GM23338 (cell line): Measurements from ENCODE around the gene OSBPL7. TPM values are rescaled to one million over a fixed set of nuclear protein-coding genes. Genes with fewer than 3 reads are reported as not detected.

ENCODE experiments used
- ATAC-seq: fragments of 200-7000 bp; cut with Tn5 transposase; 3 replicates; pipeline ENCODE4 v1.9.1; 2020
- DNase-seq: peaks from one replicate; pipeline ENCODE4 v3.0.0-alpha.2; 2015; ENCODE audit warnings: low spot score
- H2AFZ ChIP-seq: fragments of 200-600 bp; sonication (generic); 2 replicates; pipeline ENCODE4 v1.8.0; 2016; ENCODE audit warnings: antibody characterized with exemption, mild to moderate bottlenecking, moderate library complexity
- H3F3A ChIP-seq: fragments of 200-600 bp; sonication (generic); replicated peaks from 2 replicates; pipeline ENCODE4 v1.8.0; 2017; ENCODE audit warnings: antibody characterized with exemption, mixed run types, low read depth
- H3K27ac ChIP-seq: fragments of 200-600 bp; sonication (generic); 2 replicates; pipeline ENCODE4 v1.6.1; 2016; ENCODE audit warnings: low read depth
- H3K27me3 ChIP-seq: fragments of 200-600 bp; sonication (generic); 2 replicates; pipeline ENCODE4 v1.8.0; 2016; ENCODE audit warnings: mild to moderate bottlenecking, mixed run types, moderate library complexity; ENCODE audit not compliant: insufficient read depth
- H3K36me3 ChIP-seq: fragments of 200-600 bp; sonication (generic); 2 replicates; pipeline ENCODE4 v1.8.0; 2016; ENCODE audit warnings: mild to moderate bottlenecking; ENCODE audit not compliant: insufficient read depth
- H3K4me1 ChIP-seq: fragments of 200-600 bp; sonication (generic); 2 replicates; pipeline ENCODE4 v1.8.0; 2016; ENCODE audit warnings: mild to moderate bottlenecking, moderate library complexity; ENCODE audit not compliant: insufficient read depth
- H3K4me2 ChIP-seq: fragments of 200-600 bp; sonication (generic); 2 replicates; pipeline ENCODE4 v1.7.1; 2017; ENCODE audit warnings: mixed run types
- H3K4me3 ChIP-seq: fragments of 200-600 bp; sonication (generic); 2 replicates; pipeline ENCODE4 v1.6.1; 2016; ENCODE audit warnings: mixed run types
- H3K79me2 ChIP-seq: fragments of 200-600 bp; sonication (generic); replicated peaks from 2 replicates; pipeline ENCODE4 v1.8.0; 2017; ENCODE audit warnings: mild to moderate bottlenecking; ENCODE audit not compliant: insufficient read depth
- H3K9me2 ChIP-seq: fragments of 200-600 bp; sonication (generic); 2 replicates; pipeline ENCODE4 v1.8.0; 2017; ENCODE audit not compliant: insufficient read depth
- H4K20me1 ChIP-seq: fragments of 200-600 bp; sonication (generic); replicated peaks from 2 replicates; pipeline ENCODE4 v1.8.0; 2017; ENCODE audit warnings: mild to moderate bottlenecking; ENCODE audit not compliant: insufficient read depth
- H3K27ac Mint-ChIP-seq: 2 replicates; pipeline ENCODE4 v1.8.0; 2020; ENCODE audit warnings: inconsistent platforms, mild to moderate bottlenecking, moderate library complexity, mixed read lengths
- H3K27me3 Mint-ChIP-seq: 3 replicates; pipeline ENCODE4 v1.8.0; 2022; ENCODE audit warnings: low read depth, mild to moderate bottlenecking, moderate library complexity, mixed read lengths, inconsistent platforms; ENCODE audit not compliant: insufficient read depth, poor library complexity
- H3K36me3 Mint-ChIP-seq: 3 replicates; pipeline ENCODE4 v1.8.0; 2021; ENCODE audit warnings: low read depth, mild to moderate bottlenecking, inconsistent platforms, moderate library complexity, mixed read lengths
- H3K4me1 Mint-ChIP-seq: 3 replicates; pipeline ENCODE4 v1.8.0; 2020; ENCODE audit warnings: mild to moderate bottlenecking, inconsistent platforms, mixed read lengths
- H3K4me3 Mint-ChIP-seq: 3 replicates; pipeline ENCODE4 v1.8.0; 2021; ENCODE audit warnings: moderate library complexity, mild to moderate bottlenecking, inconsistent platforms, mixed read lengths
- H3K9me3 Mint-ChIP-seq: 3 replicates; pipeline ENCODE4 v1.8.0; 2020; ENCODE audit warnings: moderate library complexity, mild to moderate bottlenecking, inconsistent platforms, mixed read lengths
- CREB1 ChIP-seq: fragments of 250-450 bp; sonication (Bioruptor Pico); IDR thresholded peaks from 2 replicates; pipeline ENCODE4 v1.5.0; 2020; ENCODE audit warnings: low read depth, mild to moderate bottlenecking, moderate library complexity
- CTCF ChIP-seq, 2 experiments: fragments of 200-600 bp in 1 of 2; sonication (generic) in 1 of 2; conservative IDR thresholded peaks; 2 replicates each; pipeline versions ENCODE4 v1.5.1 to v1.6.1; 2016 to 2017; ENCODE audit warnings: antibody characterized with exemption in 2 of 2, low read depth in 2 of 2, mild to moderate bottlenecking in 2 of 2, moderate library complexity in 1 of 2
- ETS1 ChIP-seq: IDR thresholded peaks from 2 replicates; pipeline ENCODE4 v1.6.1; 2016; ENCODE audit warnings: antibody characterized with exemption
- EZH2 ChIP-seq: fragments of 200-600 bp; sonication (generic); IDR thresholded peaks from one replicate; pipeline ENCODE4 v1.8.0; 2017; ENCODE audit warnings: antibody characterized with exemption, mild to moderate bottlenecking, low read depth; ENCODE audit not compliant: unreplicated experiment
- EZH2phosphoT487 ChIP-seq: fragments of 200-600 bp; sonication (generic); IDR thresholded peaks from one replicate; pipeline ENCODE4 v1.8.1; 2018; ENCODE audit warnings: antibody characterized with exemption; ENCODE audit not compliant: unreplicated experiment
- JUNB ChIP-seq: IDR thresholded peaks from one replicate; pipeline ENCODE4 v1.6.1; 2016; ENCODE audit warnings: antibody characterized with exemption; ENCODE audit not compliant: unreplicated experiment
- NANOG ChIP-seq: IDR thresholded peaks from 2 replicates; pipeline ENCODE4 v1.6.1; 2016; ENCODE audit warnings: antibody characterized with exemption, borderline replicate concordance
- POLR2AphosphoS5 ChIP-seq: IDR thresholded peaks from 2 replicates; pipeline ENCODE4 v1.6.1; 2016; ENCODE audit warnings: antibody characterized with exemption, low read depth
- REST ChIP-seq: IDR thresholded peaks from one replicate; pipeline ENCODE4 v1.6.1; 2018; ENCODE audit warnings: antibody characterized with exemption; ENCODE audit not compliant: unreplicated experiment
- STAT1 ChIP-seq: IDR thresholded peaks from one replicate; pipeline ENCODE4 v1.6.1; 2016; ENCODE audit warnings: antibody characterized with exemption; ENCODE audit not compliant: unreplicated experiment
- ZNF114 ChIP-seq: fragments of 250-450 bp; sonication (Bioruptor Pico); IDR thresholded peaks from 2 replicates; pipeline ENCODE4 v1.5.0; 2020; ENCODE audit warnings: mild to moderate bottlenecking, moderate library complexity
- ZNF331 ChIP-seq: fragments of 250-450 bp; sonication (Bioruptor Pico); IDR thresholded peaks from 2 replicates; pipeline ENCODE4 v1.5.0; 2020; ENCODE audit warnings: low read depth, mild to moderate bottlenecking, moderate library complexity
- ZNF462 ChIP-seq: fragments of 250-450 bp; sonication (Bioruptor Pico); IDR thresholded peaks from 2 replicates; pipeline ENCODE4 v1.5.0; 2020; ENCODE audit warnings: mild to moderate bottlenecking, moderate library complexity
- polyA plus RNA-seq: library from polyadenylated mRNA; unstranded; fragments of >200 nt; fragmentation: Nextera tagmentation; extraction: Ambion mirVana; gene quantifications from 2 replicates; pipeline ENCODE4 v1.2.1, GENCODE V29; 2016
- total RNA-seq: library from RNA; depleted of rRNA; stranded (reverse); fragments of >200 nt; shearing (Covaris generic); gene quantifications from 2 replicates; pipeline ENCODE4 v1.2.3, GENCODE V29; 2014

OSBPL7 gene
- total and polyA plus RNA-seq, 2 experiments from 2014 or later, result 3.4 to 8.1 TPM

GRCh38 chr17:47762728-47763127, 58.9 kb downstream of the OSBPL7 start:
- Histone ChIP-seq H3K27ac (no peak overlapping the region), H3K4me1 (no peaks in the 10 kb centered on the region), H3K79me2 (no peaks in the 10 kb centered on the region), H3K27me3 (no peaks in the 10 kb centered on the region), H3K9me2 (no peaks in the 10 kb centered on the region; the same call in 1 of the 2 replicates), H4K20me1 (no peaks in the 10 kb centered on the region), H2AFZ (no peak overlapping the region), H3K4me2 (no peak overlapping the region), H3K4me3 (no peak overlapping the region), H3F3A (no peaks in the 10 kb centered on the region), H3K36me3 (0 out of 2 replicates have a peak, but pooled peaks cover 4% of the 10 kb centered on the region)
- Mint-ChIP-seq H3K4me3 (no peak overlapping the region), H3K9me3 (peaks cover 22% of the 10 kb centered on the region), H3K36me3 (no peaks in the 10 kb centered on the region), H3K27me3 (peaks cover 8% of the 10 kb centered on the region), H3K4me1 (no peaks in the 10 kb centered on the region), H3K27ac (no peak overlapping the region)
- no peak for ATAC-seq
- TF ChIP-seq CTCF (conservative IDR thresholded peaks at IDR 0.05; ENCODE audit: low read depth in 2 of 2) (no peak), ETS1 (no peak), ZNF331 (CRISPR knock-in tag) (no peak), NANOG (no peak), EZH2phosphoT487 (no peak), JUNB (no peak), POLR2AphosphoS5 (no peak), STAT1 (no peak), REST (no peak), EZH2 (no peak), ZNF114 (no peak), ZNF462 (no peak), CREB1 (CRISPR knock-in tag) (no peak)
- DNase-seq, result no peak
